Neural cell (in vitro differentiated cells): ENCODE data around the gene ADH7.

Experiments
- EP300 ChIP-seq: fragments of 450-650 bp; conservative IDR thresholded peaks from 2 replicates; pipeline ENCODE4 v1.6.1; 2014; ENCODE audit warnings: antibody characterized with exemption, mild to moderate bottlenecking, moderate library complexity; ENCODE audit not compliant: poor library complexity, severe bottlenecking
- EZH2 ChIP-seq: fragments of 200-600, 300-800 bp; shearing (Covaris generic), sonication (generic); IDR thresholded peaks from 2 replicates; pipeline ENCODE4 v1.6.1; 2014; ENCODE audit warnings: antibody characterized with exemption, low read length, borderline replicate concordance, mild to moderate bottlenecking; ENCODE audit not compliant: insufficient read depth, poor library complexity, severe bottlenecking
- MXI1 ChIP-seq: fragments of 450-650 bp; conservative IDR thresholded peaks from 2 replicates; pipeline ENCODE4 v1.6.1; 2014; ENCODE audit warnings: antibody characterized with exemption, mild to moderate bottlenecking; ENCODE audit not compliant: poor library complexity, severe bottlenecking
- POLR2AphosphoS5 ChIP-seq: IDR thresholded peaks from 2 replicates; pipeline ENCODE4 v1.6.1; 2012
- RAD21 ChIP-seq: fragments of 450-650 bp; conservative IDR thresholded peaks from 2 replicates; pipeline ENCODE4 v1.6.1; 2014; ENCODE audit warnings: antibody characterized with exemption, mild to moderate bottlenecking, moderate library complexity
- REST ChIP-seq: IDR thresholded peaks from 2 replicates; pipeline ENCODE4 v1.6.1; 2012; ENCODE audit warnings: borderline replicate concordance
- SMC3 ChIP-seq: fragments of 450-650 bp; conservative IDR thresholded peaks from 2 replicates; pipeline ENCODE4 v1.6.1; 2014; ENCODE audit warnings: antibody characterized with exemption, mild to moderate bottlenecking, moderate library complexity; ENCODE audit not compliant: poor library complexity
- TAF1 ChIP-seq: IDR thresholded peaks from 2 replicates; pipeline ENCODE4 v1.6.1; 2012; ENCODE audit warnings: low read depth
- TF ChIP-seq, protein P1 (sequence below): fragments of 450-650 bp; IDR thresholded peaks from 2 replicates; pipeline ENCODE4 v1.5.1; 2014; ENCODE audit warnings: antibody characterized with exemption, mild to moderate bottlenecking, moderate library complexity; ENCODE audit not compliant: poor library complexity, severe bottlenecking

DNA sequence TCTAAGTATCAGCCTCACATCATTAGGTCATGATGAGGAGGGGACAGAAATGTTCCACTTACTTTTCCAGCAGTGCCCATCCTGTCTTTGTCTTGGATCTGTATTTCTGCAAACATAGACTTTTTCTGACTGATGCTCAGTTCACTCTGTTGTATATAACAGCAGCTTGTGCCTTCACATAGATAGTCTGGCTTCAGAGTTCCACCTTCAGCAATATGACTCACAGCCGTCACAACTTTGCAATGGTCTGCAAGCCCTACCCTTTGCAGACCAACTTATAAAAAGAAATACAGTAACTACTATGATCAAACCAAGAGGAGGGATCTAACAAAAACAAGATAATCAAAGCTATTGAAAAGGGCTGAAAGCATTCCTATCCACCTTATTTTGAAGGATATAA lies at the start of gene ADH7:
- TF ChIP-seq, protein P1, sequence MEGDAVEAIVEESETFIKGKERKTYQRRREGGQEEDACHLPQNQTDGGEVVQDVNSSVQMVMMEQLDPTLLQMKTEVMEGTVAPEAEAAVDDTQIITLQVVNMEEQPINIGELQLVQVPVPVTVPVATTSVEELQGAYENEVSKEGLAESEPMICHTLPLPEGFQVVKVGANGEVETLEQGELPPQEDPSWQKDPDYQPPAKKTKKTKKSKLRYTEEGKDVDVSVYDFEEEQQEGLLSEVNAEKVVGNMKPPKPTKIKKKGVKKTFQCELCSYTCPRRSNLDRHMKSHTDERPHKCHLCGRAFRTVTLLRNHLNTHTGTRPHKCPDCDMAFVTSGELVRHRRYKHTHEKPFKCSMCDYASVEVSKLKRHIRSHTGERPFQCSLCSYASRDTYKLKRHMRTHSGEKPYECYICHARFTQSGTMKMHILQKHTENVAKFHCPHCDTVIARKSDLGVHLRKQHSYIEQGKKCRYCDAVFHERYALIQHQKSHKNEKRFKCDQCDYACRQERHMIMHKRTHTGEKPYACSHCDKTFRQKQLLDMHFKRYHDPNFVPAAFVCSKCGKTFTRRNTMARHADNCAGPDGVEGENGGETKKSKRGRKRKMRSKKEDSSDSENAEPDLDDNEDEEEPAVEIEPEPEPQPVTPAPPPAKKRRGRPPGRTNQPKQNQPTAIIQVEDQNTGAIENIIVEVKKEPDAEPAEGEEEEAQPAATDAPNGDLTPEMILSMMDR = no peak
- TF ChIP-seq MXI1 (no peak), RAD21 (no peak), POLR2AphosphoS5 (no peak), EZH2 (no peak), EP300 (no peak), REST (no peak), SMC3 (no peak), TAF1 (no peak)
